Activated naive CD4-positive, alpha-beta T cell treated with anti-CD3 and anti-CD28 coated beads, Interleukin-2, amount 10 ng/mL, durations not matched to agents 7 days and 5 days (primary cell): Measurements from ENCODE around the gene ST6GAL2.

Experiments used
- CTCF ChIA-PET: fragments of 350-600 bp; sonication (Branson Sonifier 250); formaldehyde crosslinking; loops from one replicate; lab custom pipeline; 2021; ENCODE audit warnings: antibody characterized with exemption; lab: Charles Lee
- DNase-seq: peaks from one replicate; pipeline ENCODE4 v3.0.0-alpha.2; 2020
- H3K27ac Mint-ChIP-seq: one replicate; pipeline ENCODE4 v1.8.0; 2021; ENCODE audit warnings: mild to moderate bottlenecking, moderate library complexity, mixed read lengths
- H3K27me3 Mint-ChIP-seq: one replicate; pipeline ENCODE4 v1.8.0; 2021; ENCODE audit warnings: mild to moderate bottlenecking, mixed read lengths
- H3K36me3 Mint-ChIP-seq: one replicate; pipeline ENCODE4 v1.8.0; 2021; ENCODE audit warnings: mixed read lengths
- H3K4me1 Mint-ChIP-seq: one replicate; pipeline ENCODE4 v1.8.0; 2021; ENCODE audit warnings: mixed read lengths
- H3K4me3 Mint-ChIP-seq: one replicate; pipeline ENCODE4 v1.8.0; 2021; ENCODE audit warnings: mild to moderate bottlenecking, moderate library complexity, mixed read lengths
- H3K9me3 Mint-ChIP-seq: one replicate; pipeline ENCODE4 v1.8.0; 2021; ENCODE audit warnings: mixed read lengths

ST6GAL2 gene, protein sequence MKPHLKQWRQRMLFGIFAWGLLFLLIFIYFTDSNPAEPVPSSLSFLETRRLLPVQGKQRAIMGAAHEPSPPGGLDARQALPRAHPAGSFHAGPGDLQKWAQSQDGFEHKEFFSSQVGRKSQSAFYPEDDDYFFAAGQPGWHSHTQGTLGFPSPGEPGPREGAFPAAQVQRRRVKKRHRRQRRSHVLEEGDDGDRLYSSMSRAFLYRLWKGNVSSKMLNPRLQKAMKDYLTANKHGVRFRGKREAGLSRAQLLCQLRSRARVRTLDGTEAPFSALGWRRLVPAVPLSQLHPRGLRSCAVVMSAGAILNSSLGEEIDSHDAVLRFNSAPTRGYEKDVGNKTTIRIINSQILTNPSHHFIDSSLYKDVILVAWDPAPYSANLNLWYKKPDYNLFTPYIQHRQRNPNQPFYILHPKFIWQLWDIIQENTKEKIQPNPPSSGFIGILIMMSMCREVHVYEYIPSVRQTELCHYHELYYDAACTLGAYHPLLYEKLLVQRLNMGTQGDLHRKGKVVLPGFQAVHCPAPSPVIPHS

DNA sequence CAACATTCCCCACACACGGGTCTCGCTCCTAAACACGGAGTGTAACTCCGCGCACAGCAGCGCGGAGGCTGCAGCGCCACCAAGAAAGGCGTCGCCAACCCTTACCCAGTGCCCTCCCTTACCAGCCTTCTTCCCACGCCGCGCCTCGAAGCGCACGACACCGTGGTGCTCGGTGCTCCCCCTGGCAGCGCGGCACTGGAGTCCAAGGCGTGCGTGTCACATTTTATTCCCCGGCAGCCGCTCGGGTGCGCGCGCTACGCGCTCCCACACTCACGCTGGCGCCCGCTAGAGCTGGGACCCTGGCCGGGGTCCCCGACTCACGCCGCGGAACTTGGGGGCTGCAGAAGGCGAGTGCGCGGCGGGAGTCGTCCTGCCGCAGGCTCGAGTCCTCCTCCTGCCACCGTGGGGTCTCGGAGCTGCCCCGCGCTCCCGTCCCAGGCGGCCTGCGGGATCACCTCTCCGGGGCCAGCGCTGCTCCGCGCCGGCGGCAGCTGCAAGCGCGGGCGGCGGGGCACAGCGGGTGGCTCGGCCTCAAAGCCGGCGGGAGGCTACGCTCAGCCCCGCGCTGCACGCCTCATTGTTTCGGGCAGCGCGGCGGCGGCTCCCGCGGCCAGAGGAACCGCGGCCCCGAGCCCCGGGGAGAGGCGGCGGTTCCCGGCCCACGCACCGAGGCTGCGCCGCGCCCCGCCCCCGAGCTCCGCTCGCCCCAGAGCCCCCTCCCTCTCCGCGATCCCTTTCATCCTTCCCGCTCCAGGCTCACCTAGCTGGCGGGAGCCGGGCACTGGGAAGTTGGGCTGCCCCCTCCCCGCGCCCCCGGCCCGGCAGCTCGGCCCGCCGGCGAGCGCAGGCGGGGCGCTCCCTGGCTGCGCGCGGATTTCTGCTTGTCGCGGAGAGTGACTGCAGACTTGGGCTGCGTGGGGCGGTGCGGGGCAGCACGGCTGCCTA, at the start of gene ST6GAL2:
Gene ST6GAL2 (minus strand): TSS at position 197 of the 945 bp plus-strand sequence. CDS start 42,190 bp downstream, outside the sequence.
- peaks cover 41% of the 10 kb centered on the region for H3K27me3 Mint-ChIP-seq

DNA sequence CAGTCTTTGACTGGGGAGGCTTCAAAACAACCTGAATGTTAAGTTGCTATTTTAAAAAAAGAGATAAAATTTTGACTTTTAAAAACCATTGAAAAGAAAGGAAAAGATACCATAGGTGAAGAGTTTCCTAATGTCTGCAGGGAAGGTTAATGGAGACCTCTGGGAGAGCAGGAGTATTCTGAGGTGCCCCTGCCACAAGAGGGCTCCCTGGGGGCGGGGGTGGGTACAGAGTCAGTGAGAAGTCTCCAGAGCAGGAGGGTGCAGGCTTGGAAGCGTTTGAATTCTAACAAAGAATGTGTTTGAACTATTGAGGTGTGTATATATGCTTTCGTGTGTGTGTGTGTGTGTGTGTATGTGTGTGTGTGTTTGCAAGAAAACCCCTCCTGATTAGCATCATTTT, 46.7 kb upstream of the ST6GAL2 start:
- Mint-ChIP-seq H3K4me3 (no peak overlapping the region), H3K27me3 (no peaks in the 10 kb centered on the region), H3K36me3 (no peaks in the 10 kb centered on the region), H3K4me1 (no peaks in the 10 kb centered on the region), H3K9me3 (no peaks in the 10 kb centered on the region), H3K27ac (no peak overlapping the region)
- no peak for DNase-seq
- CTCF ChIA-PET = no interaction called here

More for the DNA sequence above, at the start of gene ST6GAL2:
- CTCF ChIA-PET = no interaction called here
- no peaks in the 10 kb centered on the region for H3K36me3 Mint-ChIP-seq
- no peak within 1 kb of the TSS for H3K4me3 Mint-ChIP-seq
- H3K4me1 Mint-ChIP-seq = peaks cover 4% of the 10 kb centered on the region
- no peaks in the 10 kb centered on the region for H3K9me3 Mint-ChIP-seq
- no peak within 1 kb of the TSS for H3K27ac Mint-ChIP-seq
- DNase-seq = no peak

DNA sequence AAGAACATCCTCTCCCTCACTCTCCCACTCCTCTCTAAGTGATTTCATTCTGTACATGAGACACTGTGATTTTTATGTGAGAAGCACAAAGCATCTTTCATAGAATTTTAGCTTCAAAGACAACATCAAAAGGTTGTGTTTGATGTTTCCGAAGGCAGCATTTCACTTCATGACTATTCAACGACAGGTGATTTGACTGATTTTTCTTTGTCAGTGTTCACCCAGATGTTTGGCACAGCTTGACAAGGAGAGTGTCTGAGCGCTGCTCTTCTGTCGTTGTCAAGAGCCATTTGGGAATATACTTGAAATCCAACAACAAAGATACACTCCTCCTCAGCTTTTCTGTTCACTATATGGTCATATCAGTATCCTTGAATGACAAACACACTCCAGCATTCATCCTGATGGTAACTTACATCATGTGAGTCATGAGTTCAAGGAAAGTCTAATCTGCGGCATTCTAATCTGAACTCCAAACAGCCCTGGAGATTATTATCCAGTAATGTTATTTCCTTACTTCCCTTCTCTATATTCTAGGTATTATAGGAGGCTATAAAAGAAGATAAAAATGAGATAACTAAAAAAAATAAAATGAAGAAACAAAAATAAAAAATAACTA, 45.9 kb upstream of the ST6GAL2 start:
- no peaks in the 10 kb centered on the region for H3K4me1 Mint-ChIP-seq
- no peak overlapping the region for H3K4me3 Mint-ChIP-seq
- CTCF ChIA-PET = no interaction called here
- H3K27ac Mint-ChIP-seq = no peak overlapping the region
- H3K9me3 Mint-ChIP-seq = no peaks in the 10 kb centered on the region
- DNase-seq = no peak
- H3K27me3 Mint-ChIP-seq = no peaks in the 10 kb centered on the region
- H3K36me3 Mint-ChIP-seq = no peaks in the 10 kb centered on the region

DNA sequence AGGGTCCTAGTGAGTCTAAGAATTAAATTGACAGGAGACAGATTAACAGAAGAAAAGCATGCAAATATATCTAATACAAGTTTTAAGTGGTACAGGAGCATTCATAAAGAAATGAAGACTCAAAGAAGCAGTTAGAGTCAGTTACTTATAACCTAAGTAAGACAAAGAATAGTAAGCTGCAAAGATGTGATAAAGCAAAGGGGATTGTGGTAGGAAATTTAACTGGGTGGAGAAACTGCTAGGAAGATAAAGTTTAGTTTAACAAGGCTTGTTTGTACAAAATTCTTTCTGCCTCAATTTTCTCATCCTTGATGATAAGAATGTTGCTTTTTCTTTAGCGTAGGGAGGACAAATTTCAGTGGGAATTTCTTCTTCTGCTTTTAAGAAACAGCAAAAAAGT, 35.5 kb upstream of the ST6GAL2 start:
- no peak for DNase-seq
- Mint-ChIP-seq H3K36me3 (no peaks in the 10 kb centered on the region), H3K9me3 (peaks cover 6% of the 10 kb centered on the region), H3K27ac (no peak overlapping the region), H3K4me1 (no peaks in the 10 kb centered on the region), H3K4me3 (no peak overlapping the region), H3K27me3 (no peaks in the 10 kb centered on the region)
- CTCF ChIA-PET = no interaction called here

DNA sequence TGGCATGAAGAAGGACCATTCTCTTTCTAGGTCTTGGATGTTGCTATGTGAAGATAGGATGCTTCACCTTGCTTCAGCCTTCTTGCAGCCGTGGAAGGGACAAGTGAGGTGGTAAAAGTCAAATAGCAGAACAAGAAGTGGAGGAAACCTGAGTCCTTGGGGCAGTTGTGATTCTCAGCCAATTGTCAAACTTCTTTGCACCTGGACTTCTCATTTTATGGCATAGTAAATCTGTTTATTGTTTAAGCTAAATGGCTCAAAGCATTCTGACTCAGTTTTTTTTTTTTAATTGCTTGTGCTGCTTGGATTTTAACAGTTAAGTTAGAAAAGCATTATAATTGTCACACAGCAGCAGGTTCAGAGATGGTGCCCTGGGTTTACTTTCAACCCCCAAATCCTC, 33.0 kb upstream of the ST6GAL2 start:
- Mint-ChIP-seq H3K27ac (no peak overlapping the region), H3K4me3 (no peak overlapping the region), H3K36me3 (no peaks in the 10 kb centered on the region), H3K4me1 (no peaks in the 10 kb centered on the region), H3K27me3 (no peaks in the 10 kb centered on the region), H3K9me3 (peaks cover 1% of the 10 kb centered on the region)
- DNase-seq = no peak
- CTCF ChIA-PET = no interaction called here

DNA sequence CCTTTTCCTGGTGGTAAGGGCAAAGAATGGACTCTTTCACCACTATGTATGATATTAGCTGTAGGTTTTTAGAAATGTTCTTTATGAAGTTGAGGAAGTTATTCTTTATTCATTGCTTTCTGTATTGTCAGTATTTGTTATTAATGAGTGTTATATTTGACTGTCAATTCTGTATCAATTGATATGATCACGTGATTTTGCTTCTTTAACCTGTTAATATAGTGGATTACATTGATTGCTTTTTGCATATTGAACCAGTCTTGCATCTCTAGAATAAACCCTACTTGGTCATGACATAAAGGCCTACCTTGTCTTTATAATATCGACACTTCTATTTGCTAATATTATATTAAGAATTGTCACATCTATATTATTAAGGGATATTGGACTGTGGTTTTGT, 18.3 kb upstream of the ST6GAL2 start:
- Mint-ChIP-seq H3K4me3 (no peak overlapping the region), H3K36me3 (no peaks in the 10 kb centered on the region), H3K9me3 (peaks cover 2% of the 10 kb centered on the region), H3K27me3 (no peaks in the 10 kb centered on the region), H3K4me1 (no peaks in the 10 kb centered on the region), H3K27ac (no peak overlapping the region)
- CTCF ChIA-PET = no interaction called here
- no peak for DNase-seq

DNA sequence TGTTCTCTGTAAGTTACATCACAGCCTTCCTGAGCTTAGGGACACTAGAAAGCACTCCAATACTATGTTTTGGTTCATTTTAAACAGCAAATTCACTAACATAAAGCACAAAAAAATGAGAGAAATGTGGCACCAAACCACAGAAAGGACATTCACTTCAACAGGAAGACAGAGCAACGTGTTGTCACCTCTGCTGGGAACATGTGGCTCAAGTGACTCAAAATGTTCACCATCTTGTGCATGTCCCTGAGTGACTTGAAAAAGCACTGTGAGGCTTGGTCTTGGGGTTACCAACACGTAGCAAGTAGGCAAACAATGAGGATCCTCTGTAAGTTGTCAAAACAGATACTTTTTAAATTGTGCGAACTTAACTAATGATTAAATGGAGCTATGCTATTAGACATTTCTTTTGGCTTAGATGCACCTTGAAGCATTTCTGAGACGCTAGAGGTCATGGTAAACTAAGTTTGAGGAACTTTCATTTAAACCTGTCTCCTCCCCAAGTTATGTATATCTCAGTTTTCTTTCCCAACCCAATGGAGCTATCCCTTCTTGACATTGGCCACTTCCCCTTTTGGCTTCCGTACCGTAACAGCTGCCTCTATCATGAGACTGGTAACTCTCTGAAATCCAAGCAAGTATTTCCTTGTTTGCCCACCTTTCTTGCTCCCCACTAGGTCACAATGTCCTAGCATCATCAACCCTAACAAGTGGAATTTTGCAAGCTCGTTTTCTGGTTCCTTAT, 14.0 kb upstream of the ST6GAL2 start:
- CTCF ChIA-PET = no interaction called here
- Mint-ChIP-seq H3K4me3 (no peak overlapping the region), H3K27ac (no peak overlapping the region), H3K27me3 (no peaks in the 10 kb centered on the region), H3K36me3 (no peaks in the 10 kb centered on the region), H3K4me1 (no peaks in the 10 kb centered on the region), H3K9me3 (no peaks in the 10 kb centered on the region)
- no peak for DNase-seq

DNA sequence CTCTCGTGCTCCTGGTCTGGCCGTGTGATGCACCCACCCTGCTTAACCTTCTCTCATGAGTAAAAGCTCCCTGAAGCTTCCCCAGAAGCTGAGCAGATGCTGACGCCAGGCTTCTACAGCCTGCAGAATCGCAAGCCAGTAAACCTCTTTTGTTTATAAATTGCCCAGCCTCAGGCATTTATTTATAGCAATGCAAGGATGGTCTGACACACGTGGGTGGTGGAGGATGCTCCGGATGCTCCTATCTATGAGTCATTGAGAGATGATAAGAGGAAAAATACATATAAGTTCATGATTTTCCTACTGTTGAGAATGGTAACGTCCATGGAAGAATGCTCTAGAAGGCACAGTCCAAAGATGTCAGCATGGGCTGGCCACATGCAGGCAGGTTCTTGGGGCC, 8.6 kb upstream of the ST6GAL2 start:
- Mint-ChIP-seq H3K9me3 (no peaks in the 10 kb centered on the region), H3K36me3 (no peaks in the 10 kb centered on the region), H3K27me3 (peaks cover 3% of the 10 kb centered on the region), H3K27ac (no peak overlapping the region), H3K4me3 (no peak overlapping the region), H3K4me1 (no peaks in the 10 kb centered on the region)
- no peak for DNase-seq
- CTCF ChIA-PET = no interaction called here

DNA sequence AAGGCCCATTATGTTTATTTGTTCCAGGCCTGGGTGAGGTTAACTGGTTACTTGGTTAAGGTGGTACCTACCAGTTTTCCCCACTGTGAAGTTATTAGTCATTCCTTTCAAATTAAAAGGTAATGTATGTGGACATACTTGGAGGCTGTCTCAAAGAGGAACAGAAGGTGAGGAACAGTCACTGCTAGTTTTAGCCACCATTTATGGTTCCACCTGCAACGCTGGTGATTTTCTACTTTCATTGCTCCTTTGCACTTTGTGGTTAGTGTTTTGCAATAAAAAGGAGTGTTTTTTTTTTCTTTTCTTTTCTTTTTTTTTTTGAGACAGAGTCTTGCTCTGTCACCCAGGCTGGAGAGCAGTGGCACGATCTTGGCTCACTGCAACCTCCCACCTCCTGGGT, 6.1 kb upstream of the ST6GAL2 start:
- CTCF ChIA-PET = no interaction called here
- no peak for DNase-seq
- H3K9me3 Mint-ChIP-seq = no peaks in the 10 kb centered on the region
- peaks cover 11% of the 10 kb centered on the region for H3K27me3 Mint-ChIP-seq
- no peaks in the 10 kb centered on the region for H3K4me1 Mint-ChIP-seq
- no peak overlapping the region for H3K27ac Mint-ChIP-seq
- no peak overlapping the region for H3K4me3 Mint-ChIP-seq
- no peaks in the 10 kb centered on the region for H3K36me3 Mint-ChIP-seq

DNA sequence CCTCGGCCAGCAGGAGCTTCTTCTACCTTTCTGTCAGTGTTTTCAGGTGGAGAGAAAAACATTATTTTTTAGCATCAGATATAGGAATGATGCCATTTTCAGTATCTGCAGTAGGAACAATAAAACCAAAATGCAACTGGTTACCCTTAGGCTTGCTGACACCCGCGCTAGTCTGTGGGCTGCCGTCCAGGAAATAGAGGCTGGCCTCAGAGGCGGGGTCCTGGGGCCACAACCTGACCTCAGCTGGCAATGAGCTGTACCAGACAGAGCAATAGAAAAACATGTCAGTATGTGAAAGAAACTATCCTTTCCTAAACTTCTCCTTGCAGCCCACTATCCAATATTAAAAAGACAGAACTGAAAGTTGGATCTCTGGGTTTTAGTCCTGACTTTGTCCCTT, 4.6 kb upstream of the ST6GAL2 start:
- no peaks in the 10 kb centered on the region for H3K36me3 Mint-ChIP-seq

DNA sequence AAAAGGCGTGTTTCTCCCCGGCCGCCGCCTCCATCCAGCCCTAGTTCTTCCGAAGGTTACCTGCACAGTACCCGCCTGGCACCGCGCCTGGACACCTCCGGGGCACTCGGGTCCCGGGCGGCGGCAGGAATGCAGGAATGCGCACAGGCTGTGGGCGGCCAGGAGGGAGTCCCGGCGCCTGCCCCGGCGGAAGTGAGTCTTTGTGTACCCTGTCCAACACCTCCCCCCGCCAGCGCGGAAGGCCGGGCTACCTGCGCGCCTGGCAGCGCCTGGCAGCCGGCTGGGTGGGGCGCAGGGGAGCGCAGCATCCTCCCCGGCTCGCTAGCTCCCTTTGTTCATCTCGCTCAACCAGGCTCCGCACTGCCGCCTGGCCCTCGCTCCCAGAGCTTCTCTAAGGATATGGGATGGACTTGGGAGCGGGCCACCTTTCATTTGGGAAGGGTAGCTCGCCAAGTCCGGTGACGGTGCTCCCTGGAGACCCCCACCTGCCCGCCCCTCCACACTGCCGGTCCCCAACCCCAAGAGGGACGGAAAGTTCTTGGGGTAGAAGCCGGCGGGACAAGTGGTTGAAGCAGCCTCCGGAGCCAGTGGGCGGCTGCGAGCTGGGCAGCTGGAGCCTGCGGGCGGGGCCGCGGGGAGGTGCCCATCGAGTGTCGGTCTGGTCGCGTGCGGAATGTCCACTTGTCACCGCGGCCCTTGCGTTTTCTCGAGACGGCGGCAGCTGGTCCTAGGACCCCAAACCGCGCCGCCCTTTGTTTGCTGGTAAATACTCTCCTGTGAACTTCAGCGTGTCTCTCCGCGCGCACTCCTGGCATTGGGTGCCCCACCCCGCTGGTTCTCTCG, 1.2 kb upstream of the ST6GAL2 start:
- Mint-ChIP-seq H3K9me3 (no peaks in the 10 kb centered on the region), H3K27ac (no peak overlapping the region), H3K4me1 (peaks cover 4% of the 10 kb centered on the region), H3K36me3 (no peaks in the 10 kb centered on the region), H3K4me3 (no peak overlapping the region), H3K27me3 (peaks cover 41% of the 10 kb centered on the region)
- DNase-seq = no peak
- CTCF ChIA-PET = no interaction called here

More for the DNA sequence above, 4.6 kb upstream of the ST6GAL2 start:
- DNase-seq = no peak
- peaks cover 22% of the 10 kb centered on the region for H3K27me3 Mint-ChIP-seq
- H3K9me3 Mint-ChIP-seq = no peaks in the 10 kb centered on the region
- CTCF ChIA-PET = no interaction called here
- peaks cover 2% of the 10 kb centered on the region for H3K4me1 Mint-ChIP-seq
- no peak overlapping the region for H3K27ac Mint-ChIP-seq
- no peak overlapping the region for H3K4me3 Mint-ChIP-seq

DNA sequence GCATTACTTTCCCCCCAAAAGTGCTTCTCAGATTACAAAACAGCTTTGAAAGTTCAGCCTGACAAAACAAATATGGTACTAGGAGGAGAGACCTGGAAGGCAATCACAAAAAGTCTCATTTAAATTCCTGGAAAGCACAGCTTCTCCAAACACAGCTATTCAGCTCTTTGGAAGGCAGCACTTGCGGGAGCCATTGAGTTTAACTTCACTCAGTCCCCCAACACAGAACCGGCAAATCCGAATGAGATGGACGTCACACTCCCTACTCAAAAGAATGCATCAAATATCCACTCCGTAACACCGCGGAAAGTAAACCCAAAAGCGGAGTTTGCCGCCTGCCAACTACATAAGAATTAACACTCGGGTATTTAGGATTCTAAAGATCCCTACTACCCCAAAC, 638 bp downstream of the ST6GAL2 start:
- Mint-ChIP-seq H3K27me3 (peaks cover 38% of the 10 kb centered on the region), H3K4me1 (peaks cover 4% of the 10 kb centered on the region), H3K4me3 (no peak overlapping the region), H3K9me3 (no peaks in the 10 kb centered on the region), H3K27ac (no peak overlapping the region), H3K36me3 (no peaks in the 10 kb centered on the region)
- CTCF ChIA-PET = no interaction called here
- DNase-seq = no peak

DNA sequence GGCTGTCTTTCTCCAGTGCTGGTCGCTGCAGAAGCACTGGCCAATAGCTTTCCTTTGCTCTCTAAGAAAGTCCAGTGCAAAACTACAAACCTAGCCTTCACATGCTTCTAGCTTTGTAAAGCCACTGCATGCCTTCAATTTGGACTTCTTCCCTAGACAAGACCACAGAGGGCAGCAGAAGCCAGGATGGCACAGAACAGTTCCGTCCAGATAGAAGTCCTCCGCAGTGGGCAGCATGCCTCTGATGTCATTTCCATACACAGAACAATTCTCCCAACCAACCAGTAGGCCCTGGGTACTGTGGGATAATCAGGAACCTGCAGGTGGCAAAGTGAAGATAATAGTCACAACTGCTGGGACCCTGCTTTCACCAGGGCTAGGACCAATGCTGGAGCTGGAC, 3.3 kb downstream of the ST6GAL2 start:
- H3K27me3 Mint-ChIP-seq = peaks cover 36% of the 10 kb centered on the region
- no peak overlapping the region for H3K4me3 Mint-ChIP-seq
- H3K36me3 Mint-ChIP-seq = no peaks in the 10 kb centered on the region
- CTCF ChIA-PET = no interaction called here
- no peak overlapping the region for H3K27ac Mint-ChIP-seq
- H3K9me3 Mint-ChIP-seq = no peaks in the 10 kb centered on the region
- DNase-seq = no peak
- peaks cover 4% of the 10 kb centered on the region for H3K4me1 Mint-ChIP-seq
